Activated naive CD4-positive, alpha-beta T cell (primary cell): ENCODE measurements around the gene COBLL1.

Experiments
- DNase-seq, 4 experiments: peaks; one replicate each; lab custom pipeline; 2025; lab: John Stamatoyannopoulos, UW

The COBLL1 gene

GRCh38 chr2:164754157-164755093 lies 87.2 kb downstream of the COBLL1 start:
- DNase-seq: no peak

- no peak for DNase-seq
Observed at GRCh38 chr2:164752956-164753355, 88.7 kb downstream of the COBLL1 start.

DNA sequence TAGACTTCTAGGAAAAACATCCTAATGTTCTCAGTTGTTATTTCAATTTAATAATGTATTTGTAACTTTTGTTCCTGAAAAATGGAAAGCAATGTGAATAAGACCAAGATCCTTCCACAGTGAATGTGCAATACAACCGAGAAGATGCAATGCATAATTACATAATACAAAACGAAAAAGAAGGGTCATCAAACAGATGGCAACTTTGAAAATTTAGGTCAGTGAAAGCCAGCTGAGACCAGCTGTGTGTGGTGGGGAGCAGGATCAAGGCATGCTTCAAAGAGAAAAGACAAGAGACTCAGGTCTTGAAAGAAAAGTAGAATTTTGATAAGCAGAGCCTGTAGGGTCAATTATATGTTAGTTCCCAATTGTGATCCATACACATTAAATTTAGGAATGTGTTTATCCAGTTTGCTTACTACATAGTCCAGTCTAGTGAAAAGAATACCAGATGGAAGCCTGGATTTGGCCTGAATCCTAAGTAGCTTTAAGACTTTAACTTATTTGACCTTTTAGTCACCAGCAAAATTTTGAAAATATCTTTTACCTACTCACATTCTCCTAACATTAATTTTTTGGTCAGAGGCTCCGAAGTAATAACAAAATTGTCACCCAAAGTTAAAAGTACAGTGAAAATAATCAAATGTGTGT lies 93.7 kb downstream of the COBLL1 start:
- no peak for DNase-seq

GRCh38 chr2:164747140-164747539 lies 94.5 kb downstream of the COBLL1 start:
- no peak for DNase-seq

GRCh38 chr2:164746713-164747112 lies 94.9 kb downstream of the COBLL1 start:
- no peak for DNase-seq

GRCh38 chr2:164745012-164745797 lies 96.4 kb downstream of the COBLL1 start:
- DNase-seq: no peak

DNA sequence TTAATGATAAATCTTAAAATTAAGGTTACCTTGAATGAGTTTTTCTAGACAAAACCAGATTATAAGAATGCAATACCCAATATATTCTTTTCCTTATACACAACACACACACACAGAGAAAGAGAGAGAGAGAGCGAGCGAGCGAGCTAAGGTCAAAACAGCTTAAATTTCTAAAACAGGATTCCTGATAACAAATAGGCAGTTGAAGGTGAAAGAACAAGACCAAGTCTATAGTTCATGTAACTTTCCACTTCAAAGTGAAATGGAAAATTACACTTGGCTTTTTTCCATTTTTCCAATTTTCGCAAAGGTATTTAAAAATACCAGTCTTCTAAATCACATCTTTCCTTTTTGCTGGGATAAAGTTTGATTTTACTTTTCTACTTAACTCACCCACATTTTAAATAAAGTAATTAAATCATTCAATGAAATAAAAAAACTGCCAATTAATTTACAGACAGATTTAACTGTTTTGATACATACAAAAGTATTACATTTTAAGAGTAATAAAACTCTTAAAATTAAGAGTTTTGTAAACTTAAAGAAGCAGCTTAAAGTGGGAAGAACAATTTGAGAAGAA lies 98.8 kb downstream of the COBLL1 start:
- DNase-seq: no peak

GRCh38 chr2:164739966-164740365 lies 101.7 kb downstream of the COBLL1 start:
- no peak for DNase-seq

GRCh38 chr2:164737612-164738081 lies 104.0 kb downstream of the COBLL1 start:
- DNase-seq: no peak

DNA sequence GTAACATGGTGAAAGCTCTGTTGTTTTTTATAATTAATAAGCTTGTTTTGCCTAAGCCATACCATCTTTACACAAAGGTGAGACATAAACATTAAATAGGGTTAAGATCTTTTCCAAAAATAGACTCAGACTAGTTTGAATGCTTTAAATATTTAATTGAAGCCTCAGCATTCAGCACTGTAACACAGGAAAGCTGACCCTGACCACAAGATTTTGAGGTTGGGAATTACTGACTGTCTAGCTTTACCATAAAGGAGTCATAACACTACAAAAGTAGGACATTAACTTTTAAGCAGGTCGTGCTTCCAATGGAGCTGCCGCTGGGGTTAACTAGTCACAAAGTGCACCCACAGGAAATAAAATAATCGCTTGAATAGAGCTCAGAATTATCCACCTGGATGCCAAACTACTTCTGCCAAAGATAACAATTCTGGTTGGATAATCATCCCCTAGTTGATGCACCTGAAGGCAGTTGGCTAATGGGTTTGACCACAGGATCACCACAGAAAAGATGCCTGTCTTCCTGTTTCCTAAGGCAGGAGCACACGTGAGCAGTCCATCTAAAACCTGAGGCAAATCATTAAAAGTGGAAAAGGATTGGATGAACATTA lies 106.2 kb downstream of the COBLL1 start:
- no peak for DNase-seq

DNA sequence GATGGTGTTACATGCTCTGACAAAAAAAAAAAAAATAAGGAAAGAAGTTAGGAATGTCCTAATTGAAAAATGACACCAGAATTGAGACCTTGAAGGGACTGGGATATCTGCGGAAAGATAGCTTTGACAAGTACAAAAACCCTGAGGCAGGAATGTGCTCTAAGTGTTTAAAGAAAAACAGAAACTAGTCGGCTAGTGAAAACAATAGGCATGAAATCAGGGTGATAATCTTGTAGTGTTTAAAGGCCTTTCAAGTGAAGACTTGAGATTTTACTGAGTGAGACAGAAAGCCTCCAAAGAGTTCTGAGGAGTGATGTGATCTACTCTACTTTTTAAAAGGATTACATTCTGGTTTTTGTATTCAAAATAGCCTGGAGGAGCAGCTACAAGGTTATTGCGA lies 107.4 kb downstream of the COBLL1 start:
- DNase-seq: no peak

- DNase-seq: no peak
Observed at GRCh38 chr2:164725542-164725941, 116.1 kb downstream of the COBLL1 start.

DNA sequence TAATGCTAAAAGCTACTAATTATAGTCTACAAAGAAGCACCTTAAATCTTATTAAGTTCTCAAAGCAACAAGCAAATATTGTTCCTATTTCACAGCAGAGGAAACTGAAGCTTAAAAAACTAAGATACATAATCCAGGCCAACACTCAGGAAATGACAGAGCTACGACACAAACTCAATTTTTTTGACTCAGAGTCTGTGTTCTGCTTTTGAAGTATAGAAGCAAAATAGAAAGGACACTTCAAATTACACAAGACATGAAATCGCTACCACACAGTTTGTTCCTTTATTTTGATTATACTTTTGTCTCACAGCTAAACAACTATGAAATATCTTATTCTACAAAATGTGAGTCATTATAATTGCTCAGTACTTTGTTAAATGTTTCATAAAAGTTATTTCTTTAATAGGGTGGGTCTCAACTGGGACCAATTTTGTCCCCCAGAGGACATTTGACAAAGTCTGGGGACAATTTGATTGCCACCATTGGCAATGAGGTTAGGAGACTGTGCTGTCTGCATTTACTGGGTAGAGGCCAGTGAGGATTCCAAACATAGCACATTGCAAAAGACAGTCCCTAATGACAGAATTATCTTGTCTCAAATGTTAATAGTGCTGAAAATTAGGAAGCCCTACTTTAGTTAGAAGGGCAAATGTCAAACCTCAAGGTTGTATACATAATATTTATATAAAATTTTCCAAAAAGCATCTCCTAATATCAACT lies 118.8 kb downstream of the COBLL1 start:
- DNase-seq: no peak

DNA sequence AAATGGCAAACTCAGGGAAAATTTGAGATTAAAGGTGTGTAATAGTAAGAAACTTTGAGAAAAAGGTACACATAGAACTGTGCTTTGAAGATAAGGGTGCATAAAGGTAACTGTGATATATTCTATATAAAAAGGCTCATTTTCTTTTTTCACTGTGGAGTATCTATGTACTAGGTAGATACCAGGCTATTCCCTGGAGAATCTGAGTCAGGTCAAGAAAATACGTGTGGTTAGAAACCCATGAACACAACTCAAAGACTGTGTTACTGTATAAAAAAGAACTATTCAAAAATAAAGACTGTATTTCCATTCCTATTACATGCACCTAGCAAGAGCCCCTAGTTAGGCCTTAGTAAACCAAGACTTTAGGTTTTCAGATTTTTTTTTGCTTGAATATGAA lies 120.2 kb downstream of the COBLL1 start:
- DNase-seq: no peak

DNA sequence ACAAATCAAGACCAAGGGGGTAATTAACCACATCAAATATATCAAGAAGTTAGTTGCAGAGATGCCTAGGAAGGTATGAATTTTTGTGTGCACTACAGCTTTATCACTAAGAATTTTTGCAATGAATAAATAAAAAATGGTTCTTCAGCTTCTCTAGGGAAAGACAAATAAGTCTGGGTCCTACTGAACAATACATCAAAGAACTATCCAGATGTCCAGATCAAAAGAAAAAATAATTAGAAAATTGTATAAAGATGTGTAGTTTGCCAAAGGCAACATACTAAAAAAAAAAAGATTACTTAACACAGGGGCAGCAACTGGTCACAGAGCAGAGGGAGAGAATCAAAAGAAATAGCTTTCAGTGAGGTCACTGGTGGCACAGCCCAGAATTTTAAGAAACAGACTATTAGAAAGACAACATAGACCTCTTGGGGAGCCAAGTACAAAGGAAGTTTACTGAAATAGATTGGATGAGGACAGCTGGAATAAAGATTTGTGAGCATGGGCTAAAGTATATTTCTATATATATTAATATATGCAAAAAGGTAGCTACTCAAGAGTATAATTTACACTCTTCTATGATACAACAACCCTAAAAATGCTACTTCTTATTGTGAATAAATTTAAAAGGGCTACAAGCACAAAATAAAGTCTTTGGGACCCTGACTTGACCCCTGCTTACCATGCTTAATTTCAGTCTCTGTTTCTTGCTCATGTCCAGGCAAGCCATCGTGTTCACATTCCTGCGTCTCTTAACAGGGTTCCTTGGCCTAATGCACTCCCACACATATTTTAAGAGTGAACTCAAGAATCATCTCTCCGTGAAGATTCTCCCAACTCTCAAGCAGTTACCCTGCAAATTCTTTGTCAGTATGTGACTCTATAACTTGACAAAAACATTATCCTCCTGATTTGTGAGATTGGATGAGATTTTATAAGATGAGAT lies 121.4 kb downstream of the COBLL1 start:
- no peak for DNase-seq

DNA sequence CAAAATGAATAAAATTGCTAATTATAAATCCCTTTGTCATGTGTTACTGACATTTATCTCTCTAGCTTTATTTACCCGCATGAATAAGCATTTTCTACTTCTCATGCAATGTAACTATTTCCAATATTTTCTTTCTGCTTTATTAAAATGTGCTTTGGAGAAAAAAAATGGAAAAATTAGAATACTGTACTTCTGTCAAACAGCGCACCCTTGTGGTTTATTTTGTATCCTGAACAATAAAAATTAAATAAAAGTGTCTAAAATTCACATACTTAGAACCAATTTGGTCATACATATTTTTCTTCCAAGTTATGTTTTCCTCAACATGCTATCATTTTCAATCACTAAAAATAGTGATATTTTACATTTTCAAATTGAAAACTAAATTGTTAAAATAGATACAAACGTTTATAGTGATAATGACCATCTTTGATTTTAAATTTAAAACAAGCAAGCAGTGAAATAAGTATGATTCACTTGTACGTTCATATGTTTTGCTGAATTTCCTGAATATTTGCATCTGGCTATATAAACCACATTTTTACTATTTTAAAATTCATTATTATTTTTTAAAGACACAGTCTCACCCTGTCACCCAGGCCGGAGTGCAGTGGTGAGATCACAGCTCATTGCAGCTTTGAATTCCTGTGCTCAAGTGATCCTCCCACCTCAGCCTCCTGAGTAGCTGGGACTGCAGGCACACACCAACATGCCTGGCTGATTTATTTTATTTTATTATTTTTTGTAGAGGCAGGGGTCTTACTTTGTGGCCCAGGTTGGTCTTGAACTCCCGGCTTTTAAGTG lies 124.4 kb downstream of the COBLL1 start:
- DNase-seq: no peak

GRCh38 chr2:164714471-164714870 lies 127.2 kb downstream of the COBLL1 start:
- no peak for DNase-seq

DNA sequence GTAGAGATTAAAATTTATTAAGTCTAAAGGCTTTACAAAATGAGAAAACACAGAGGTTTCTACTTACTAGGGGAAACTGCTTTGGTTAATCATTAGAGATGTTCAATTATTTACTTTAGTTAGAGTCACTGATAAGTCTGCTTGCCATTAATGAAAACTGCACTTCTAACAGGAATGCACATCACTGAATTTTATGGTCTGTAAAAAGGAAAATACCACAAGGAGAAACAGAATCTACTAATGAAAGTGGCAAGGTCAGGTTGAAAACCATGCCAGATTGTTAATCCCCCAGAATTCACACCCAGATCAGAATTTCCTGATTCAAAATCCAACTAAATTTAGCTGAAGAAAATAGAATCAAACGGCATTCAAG lies 129.9 kb downstream of the COBLL1 start:
- no peak for DNase-seq
